SJCRH30 (cell line): ENCODE results near the gene PTPN1. TPM values are rescaled to one million over a fixed set of nuclear protein-coding genes. Genes with fewer than 3 reads are reported as not detected.
A peak's percentile ranks its signal among the peaks of the same experiment; 100 is the strongest.
"Not testable (repeated sequence)": the region's sequence is repeated elsewhere in the genome, so short reads cannot be mapped to it uniquely, and the experiment has no call there.

ENCODE experiments used
- DNase-seq, 2 experiments: peaks; one replicate each; pipeline ENCODE4 v3.0.0-alpha.2; 2015 to 2020
- H3K27ac ChIP-seq: fragments of 250-450 bp; sonication (Bioruptor Pico); 2 replicates; pipeline ENCODE4 v1.5.1; 2020; ENCODE audit warnings: mild to moderate bottlenecking, moderate library complexity
- H3K27me3 ChIP-seq: fragments of 250-450 bp; sonication (Bioruptor Pico); 2 replicates; pipeline ENCODE4 v1.5.1; 2020; ENCODE audit warnings: mild to moderate bottlenecking, moderate library complexity
- H3K36me3 ChIP-seq: fragments of 250-450 bp; sonication (Bioruptor Pico); 2 replicates; pipeline ENCODE4 v1.5.1; 2020; ENCODE audit warnings: mild to moderate bottlenecking, moderate library complexity
- H3K4me1 ChIP-seq: fragments of 250-450 bp; sonication (Bioruptor Pico); 2 replicates; pipeline ENCODE4 v1.5.1; 2020; ENCODE audit warnings: mild to moderate bottlenecking, moderate library complexity
- H3K4me3 ChIP-seq: fragments of 250-450 bp; sonication (Bioruptor Pico); 2 replicates; pipeline ENCODE4 v1.5.1; 2020; ENCODE audit warnings: mild to moderate bottlenecking, moderate library complexity
- H3K9me3 ChIP-seq: fragments of 250-450 bp; sonication (Bioruptor Pico); replicated peaks from 2 replicates; pipeline ENCODE4 v1.5.1; 2020; ENCODE audit warnings: mild to moderate bottlenecking, moderate library complexity
- total RNA-seq: library from RNA; depleted of rRNA; stranded (reverse); fragments of >200 nt; shearing (Covaris generic); gene quantifications from 2 replicates; pipeline ENCODE4 v1.2.3, GENCODE V29; 2014

PTPN1 gene
- total RNA-seq, 1 experiment from 2014 or later: 72.3 TPM

GRCh38 chr20:50559149-50559548 is 49.0 kb downstream of the PTPN1 start:
- peaks cover 18% of the 10 kb centered on the region for H3K4me1 ChIP-seq
- H3K27ac ChIP-seq: no peak overlapping the region
- no peak overlapping the region for H3K4me3 ChIP-seq
- DNase-seq: no peak
- no peaks in the 10 kb centered on the region for H3K27me3 ChIP-seq
- peaks cover 26% of the 10 kb centered on the region for H3K36me3 ChIP-seq
- H3K9me3 ChIP-seq: no peaks in the 10 kb centered on the region; the same call in 1 of the 2 replicates

GRCh38 chr20:50559856-50560638 is 49.9 kb downstream of the PTPN1 start:
- peaks cover 18% of the 10 kb centered on the region for H3K4me1 ChIP-seq
- no peaks in the 10 kb centered on the region; the same call in 1 of the 2 replicates for H3K9me3 ChIP-seq
- peaks cover 30% of the 10 kb centered on the region for H3K36me3 ChIP-seq
- no peak overlapping the region for H3K4me3 ChIP-seq
- no peaks in the 10 kb centered on the region for H3K27me3 ChIP-seq
- DNase-seq: no peak
- H3K27ac ChIP-seq: no peak overlapping the region

GRCh38 chr20:50560867-50561266 is 50.7 kb downstream of the PTPN1 start:
- no peaks in the 10 kb centered on the region for H3K27me3 ChIP-seq
- H3K4me1 ChIP-seq: peaks cover 18% of the 10 kb centered on the region
- no peak overlapping the region for H3K4me3 ChIP-seq
- DNase-seq: no peak
- H3K27ac ChIP-seq: no peak overlapping the region; the same call in 1 of the 2 replicates
- H3K9me3 ChIP-seq: no peaks in the 10 kb centered on the region
- peaks cover 34% of the 10 kb centered on the region for H3K36me3 ChIP-seq

- H3K9me3 ChIP-seq: no peaks in the 10 kb centered on the region
- H3K27ac ChIP-seq: peak overlapping the region; percentile 18
- peak; percentile 54 to 60 for DNase-seq
- peaks cover 18% of the 10 kb centered on the region for H3K4me1 ChIP-seq
- no peaks in the 10 kb centered on the region for H3K27me3 ChIP-seq
- H3K4me3 ChIP-seq: no peak overlapping the region
- peaks cover 34% of the 10 kb centered on the region for H3K36me3 ChIP-seq
Observed at GRCh38 chr20:50561379-50562078, 51.3 kb downstream of the PTPN1 start.

DNA sequence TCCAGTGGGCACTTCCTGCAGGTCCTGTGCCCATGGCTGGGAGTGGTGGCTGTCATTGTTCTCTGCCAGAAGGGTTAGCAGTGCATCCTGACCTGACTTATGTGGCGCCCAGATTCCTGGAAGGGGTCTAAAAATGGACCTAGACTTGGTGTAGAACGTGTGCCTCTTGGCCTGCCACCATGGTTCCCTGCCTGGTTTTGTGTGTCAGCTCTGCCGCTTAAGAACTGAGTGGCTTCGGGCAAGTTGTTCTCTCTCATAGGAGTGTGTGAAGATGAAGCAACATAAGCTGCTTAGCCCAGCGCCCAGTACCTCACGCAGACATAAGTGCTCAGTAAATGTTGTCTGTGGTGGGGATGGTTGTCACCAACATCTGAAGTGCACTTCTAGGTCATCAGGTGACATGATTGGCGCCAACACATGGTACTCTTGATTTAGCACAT is 52.1 kb downstream of the PTPN1 start:
- peaks cover 36% of the 10 kb centered on the region for H3K36me3 ChIP-seq
- peaks cover 18% of the 10 kb centered on the region for H3K4me1 ChIP-seq
- H3K27me3 ChIP-seq: no peaks in the 10 kb centered on the region
- no peaks in the 10 kb centered on the region for H3K9me3 ChIP-seq
- no peak overlapping the region for H3K4me3 ChIP-seq
- H3K27ac ChIP-seq: no peak overlapping the region; the same call in 1 of the 2 replicates
- peak in 1 of 2 experiments; percentile 31 for DNase-seq

GRCh38 chr20:50563133-50563944 is 53.2 kb downstream of the PTPN1 start:
- H3K9me3 ChIP-seq: no peaks in the 10 kb centered on the region
- no peak overlapping the region for H3K27ac ChIP-seq
- peaks cover 38% of the 10 kb centered on the region for H3K36me3 ChIP-seq
- no peak for DNase-seq
- no peaks in the 10 kb centered on the region for H3K27me3 ChIP-seq
- peaks cover 18% of the 10 kb centered on the region for H3K4me1 ChIP-seq
- H3K4me3 ChIP-seq: no peak overlapping the region

- no peak overlapping the region for H3K4me3 ChIP-seq
- H3K4me1 ChIP-seq: peaks cover 18% of the 10 kb centered on the region
- peaks cover 47% of the 10 kb centered on the region for H3K36me3 ChIP-seq
- H3K9me3 ChIP-seq: no peaks in the 10 kb centered on the region
- H3K27me3 ChIP-seq: no peaks in the 10 kb centered on the region
- no peak for DNase-seq
- no peak overlapping the region for H3K27ac ChIP-seq
Observed at GRCh38 chr20:50565383-50565782, 55.2 kb downstream of the PTPN1 start.

GRCh38 chr20:50565871-50566270 is 55.7 kb downstream of the PTPN1 start:
- Histone ChIP-seq H3K27ac (no peak overlapping the region), H3K4me1 (peaks cover 16% of the 10 kb centered on the region), H3K36me3 (peaks cover 47% of the 10 kb centered on the region), H3K27me3 (no peaks in the 10 kb centered on the region), H3K9me3 (no peaks in the 10 kb centered on the region), H3K4me3 (no peak overlapping the region)
- DNase-seq: no peak

GRCh38 chr20:50567860-50568548 is 57.8 kb downstream of the PTPN1 start:
- Histone ChIP-seq H3K36me3 (peaks cover 36% of the 10 kb centered on the region), H3K4me3 (no peak overlapping the region), H3K27ac (no peak overlapping the region), H3K9me3 (no peaks in the 10 kb centered on the region), H3K27me3 (no peaks in the 10 kb centered on the region), H3K4me1 (no peaks in the 10 kb centered on the region)
- DNase-seq: no peak

- Histone ChIP-seq H3K4me3 (no peak overlapping the region), H3K4me1 (no peaks in the 10 kb centered on the region), H3K27me3 (no peaks in the 10 kb centered on the region), H3K9me3 (no peaks in the 10 kb centered on the region), H3K27ac (no peak overlapping the region), H3K36me3 (peaks cover 31% of the 10 kb centered on the region)
- DNase-seq: no peak
Observed at GRCh38 chr20:50568549-50568942, 58.4 kb downstream of the PTPN1 start.

GRCh38 chr20:50569487-50569863 is 59.3 kb downstream of the PTPN1 start:
- not testable (repeated sequence) for H3K9me3 ChIP-seq, DNase-seq, H3K4me1 ChIP-seq, H3K27ac ChIP-seq, H3K27me3 ChIP-seq, H3K4me3 ChIP-seq
- peaks cover 33% of the 10 kb centered on the region for H3K36me3 ChIP-seq

DNA sequence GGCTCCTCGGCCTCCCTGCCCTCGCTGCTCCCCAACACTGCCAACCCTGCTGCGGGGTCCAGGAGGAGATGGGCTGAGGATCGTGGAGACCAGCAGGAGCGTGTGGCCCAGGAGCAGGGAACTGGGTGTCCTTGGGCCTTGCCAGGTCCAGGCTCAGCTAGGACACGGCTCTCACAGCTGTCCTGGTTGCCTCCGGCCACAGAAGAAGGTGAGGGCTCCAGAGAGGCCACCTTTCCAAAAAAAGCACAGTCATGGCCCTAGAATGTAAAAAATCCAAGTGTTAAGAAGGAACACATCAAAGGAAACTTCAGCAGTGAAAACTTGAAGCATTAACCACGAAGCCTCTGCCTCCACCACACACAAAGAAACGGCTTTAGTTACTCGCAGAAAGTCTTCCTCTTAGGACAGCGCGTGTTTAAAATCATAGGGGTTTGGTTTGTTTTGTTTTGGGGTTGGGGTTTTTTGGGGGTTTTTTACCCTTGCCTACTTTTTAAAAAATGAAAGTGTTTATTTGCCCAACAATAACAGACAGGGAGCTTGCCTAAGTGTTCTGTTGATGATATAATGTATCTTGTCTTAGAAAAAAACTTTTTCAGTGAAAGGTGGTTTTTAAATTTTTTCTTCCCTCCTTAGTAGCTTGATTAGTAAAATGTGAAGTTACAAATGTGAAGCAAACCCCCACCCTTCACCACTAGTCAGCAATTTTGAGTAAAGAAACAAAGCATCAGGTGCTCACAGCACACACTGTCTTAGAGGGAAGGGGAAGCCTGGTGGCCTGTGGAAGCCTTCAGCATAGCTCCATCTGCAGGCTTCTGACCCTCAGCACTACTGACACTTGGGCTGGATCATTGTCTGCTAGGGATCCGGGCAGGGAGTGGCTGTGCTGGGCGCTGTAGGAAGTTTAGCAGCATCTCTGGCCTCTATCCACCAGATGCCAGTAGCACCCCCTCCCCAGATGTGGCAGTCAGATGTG is 60.0 kb downstream of the PTPN1 start:
- no peak overlapping the region for H3K27ac ChIP-seq
- H3K4me1 ChIP-seq: no peaks in the 10 kb centered on the region
- no peak for DNase-seq
- H3K9me3 ChIP-seq: no peaks in the 10 kb centered on the region
- H3K36me3 ChIP-seq: peaks cover 33% of the 10 kb centered on the region
- H3K27me3 ChIP-seq: no peaks in the 10 kb centered on the region
- no peak overlapping the region for H3K4me3 ChIP-seq

GRCh38 chr20:50571466-50571865 is 61.3 kb downstream of the PTPN1 start:
- Histone ChIP-seq H3K27ac (no peak overlapping the region), H3K4me3 (no peak overlapping the region), H3K9me3 (no peaks in the 10 kb centered on the region), H3K4me1 (no peaks in the 10 kb centered on the region), H3K36me3 (peaks cover 33% of the 10 kb centered on the region), H3K27me3 (no peaks in the 10 kb centered on the region)
- DNase-seq: no peak
